ENCODE data around the gene DNAJC4.

Gene DNAJC4, protein sequence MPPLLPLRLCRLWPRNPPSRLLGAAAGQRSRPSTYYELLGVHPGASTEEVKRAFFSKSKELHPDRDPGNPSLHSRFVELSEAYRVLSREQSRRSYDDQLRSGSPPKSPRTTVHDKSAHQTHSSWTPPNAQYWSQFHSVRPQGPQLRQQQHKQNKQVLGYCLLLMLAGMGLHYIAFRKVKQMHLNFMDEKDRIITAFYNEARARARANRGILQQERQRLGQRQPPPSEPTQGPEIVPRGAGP

GRCh38 chr11:64230171-64230984 is at the start of gene DNAJC4:
Gene DNAJC4 (plus strand): TSS chr11:64230548. CDS start chr11:64230855, 307 bp downstream.
- peak; percentile 92 for DNase-seq
- in situ Hi-C loops (cut with HindIII; ENCODE audit: low pct_ligation_motif_present, low pct_unique_long_range_greater_than_20kb, low sequenced_read_pairs): no loop called here

DNA sequence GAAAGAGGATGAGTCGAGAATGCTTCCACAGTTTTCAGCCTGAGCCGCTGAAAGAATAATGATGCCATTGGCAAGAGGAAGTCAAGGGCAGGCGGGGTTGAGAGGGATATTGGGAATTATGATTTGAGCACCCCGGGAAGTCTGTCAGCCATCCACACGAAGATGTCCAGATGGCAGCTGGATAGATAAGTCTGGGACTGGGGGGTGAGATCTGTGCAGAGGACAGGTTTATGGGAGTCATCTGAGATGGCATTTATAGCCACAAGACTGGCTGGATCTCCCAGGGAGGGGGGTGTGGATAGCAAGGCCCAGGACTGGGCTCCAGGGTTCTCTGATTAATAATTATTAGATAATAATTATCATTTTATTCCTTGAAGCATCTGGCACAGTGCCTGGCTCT is 49.5 kb upstream of the DNAJC4 start:
- in situ Hi-C loops (cut with HindIII; ENCODE audit: low pct_ligation_motif_present, low pct_unique_long_range_greater_than_20kb, low sequenced_read_pairs): no loop called here

GRCh38 chr11:64181506-64182411 is 48.6 kb upstream of the DNAJC4 start:
- in situ Hi-C loops (cut with HindIII; ENCODE audit: low pct_ligation_motif_present, low pct_unique_long_range_greater_than_20kb, low sequenced_read_pairs): no loop called here
- peak; percentile 88 for DNase-seq

More for the DNA sequence above, 49.5 kb upstream of the DNAJC4 start:
- no peak for DNase-seq

DNA sequence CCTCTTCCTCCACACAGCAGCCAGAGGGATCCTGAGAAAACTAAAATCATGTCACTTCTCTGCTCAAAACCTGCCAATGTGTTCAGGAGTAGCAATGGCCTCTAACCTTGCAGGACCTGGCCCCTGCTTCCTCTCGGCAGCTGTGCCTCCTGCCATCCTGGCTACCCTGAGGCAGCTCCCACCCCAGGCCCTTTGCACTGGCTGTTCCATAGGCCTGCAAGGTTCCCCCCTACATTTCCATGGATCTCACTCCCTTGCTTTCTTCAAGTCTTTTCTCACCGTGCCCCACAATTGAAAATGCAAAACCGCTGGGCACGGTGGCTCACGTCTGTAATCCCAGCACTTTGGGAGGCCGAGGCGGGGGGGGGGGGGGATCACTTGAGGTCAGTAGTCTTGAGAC is 46.5 kb upstream of the DNAJC4 start:
- no peak for DNase-seq
- in situ Hi-C loops (cut with HindIII; ENCODE audit: low pct_ligation_motif_present, low pct_unique_long_range_greater_than_20kb, low sequenced_read_pairs): no loop called here

DNA sequence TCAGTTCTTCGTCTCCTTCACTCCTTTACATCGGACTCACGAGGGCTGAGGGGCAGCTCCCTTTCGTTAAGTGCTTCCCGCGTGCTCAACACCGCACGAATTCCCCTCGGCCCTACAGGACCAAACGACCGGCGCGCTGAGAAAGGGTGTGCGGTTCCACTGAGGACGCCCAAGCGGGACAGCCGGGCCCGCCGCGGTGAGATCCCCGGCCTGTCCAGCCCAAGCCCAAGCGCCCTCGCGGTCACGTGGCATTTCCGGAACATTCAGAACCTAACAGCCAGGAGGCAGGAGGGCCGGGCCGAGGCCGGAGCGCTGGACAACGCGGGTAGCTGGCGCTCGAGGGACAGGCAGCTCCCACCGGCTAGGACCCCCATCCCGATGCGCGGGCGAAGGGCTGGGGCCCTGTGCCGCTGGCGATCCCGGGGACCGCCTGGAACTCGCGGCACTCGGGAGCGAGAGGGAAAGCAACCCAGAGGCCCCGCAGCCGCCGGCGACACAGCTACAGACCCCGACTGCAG is 45.1 kb upstream of the DNAJC4 start:
- DNase-seq: peak; percentile 80
- in situ Hi-C loops (cut with HindIII; ENCODE audit: low pct_ligation_motif_present, low pct_unique_long_range_greater_than_20kb, low sequenced_read_pairs): no loop called here

- DNase-seq: peak; percentile 99
- in situ Hi-C loops (cut with HindIII; ENCODE audit: low pct_ligation_motif_present, low pct_unique_long_range_greater_than_20kb, low sequenced_read_pairs): no loop called here
Measured at GRCh38 chr11:64185693-64186491, 44.5 kb upstream of the DNAJC4 start, which contains the start of gene STIP1. Gene STIP1 (plus strand): TSS chr11:64186171. CDS start chr11:64186262, 91 bp downstream.

DNA sequence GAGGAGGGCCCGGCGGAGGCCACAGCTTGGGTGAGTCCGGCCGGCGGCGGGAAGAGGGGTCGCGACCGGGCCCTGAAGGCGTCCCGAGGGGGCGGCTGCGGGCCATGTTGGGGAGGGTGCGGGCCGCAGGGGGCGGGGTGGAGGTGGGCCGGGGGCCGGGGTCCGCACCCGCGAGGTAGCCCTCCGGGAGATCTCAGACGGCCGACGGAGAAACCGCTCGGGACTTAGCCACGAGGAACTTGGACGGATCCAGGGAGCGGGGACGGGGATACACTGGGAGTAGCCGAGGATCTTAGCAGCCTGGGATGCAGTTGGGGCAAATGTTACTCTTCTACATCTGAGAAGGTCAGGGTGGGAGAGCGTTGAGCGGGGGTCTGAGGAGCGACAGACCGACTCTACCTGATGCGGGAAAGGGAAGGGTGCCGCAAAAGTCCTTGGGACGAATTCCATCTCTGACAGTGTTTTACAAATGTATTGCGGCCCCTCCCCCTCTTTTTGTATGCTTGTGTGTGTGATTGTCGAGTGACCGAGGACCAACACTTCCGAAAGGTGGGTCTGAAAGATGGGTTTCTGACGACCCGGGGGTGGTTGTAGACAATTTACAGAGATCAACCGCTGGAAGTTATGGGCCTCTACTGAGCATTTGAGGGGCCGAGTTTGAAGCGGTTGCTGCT is 43.7 kb upstream of the DNAJC4 start:
- no peak for DNase-seq

DNA sequence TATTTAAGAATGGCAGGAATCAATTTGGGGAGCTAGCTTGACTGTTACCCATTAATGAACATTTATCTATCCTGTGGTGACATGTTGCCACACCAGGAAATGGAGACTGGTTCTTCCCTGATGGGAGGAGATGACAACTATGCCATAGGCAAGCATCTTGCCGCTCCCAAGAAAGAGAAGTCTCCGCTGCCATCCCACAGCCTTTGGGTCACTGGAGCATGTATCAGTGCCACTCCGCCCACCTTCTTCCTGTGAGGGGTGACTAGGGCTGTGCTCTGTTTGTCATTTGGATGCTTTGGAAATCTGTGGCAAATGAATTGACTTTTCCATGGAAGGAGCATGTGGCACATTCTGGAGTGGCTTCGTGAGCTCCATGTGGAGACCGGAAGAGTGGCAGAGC is 37.9 kb upstream of the DNAJC4 start:
- in situ Hi-C loops (cut with HindIII; ENCODE audit: low pct_ligation_motif_present, low pct_unique_long_range_greater_than_20kb, low sequenced_read_pairs): no loop called here

More for the DNA sequence above, 43.7 kb upstream of the DNAJC4 start:
- in situ Hi-C loops (cut with HindIII; ENCODE audit: low pct_ligation_motif_present, low pct_unique_long_range_greater_than_20kb, low sequenced_read_pairs): no loop called here

GRCh38 chr11:64196626-64197025 is 33.7 kb upstream of the DNAJC4 start:
- DNase-seq: no peak
- in situ Hi-C loops (cut with HindIII; ENCODE audit: low pct_ligation_motif_present, low pct_unique_long_range_greater_than_20kb, low sequenced_read_pairs): no loop called here

More for the DNA sequence above, 37.9 kb upstream of the DNAJC4 start:
- no peak for DNase-seq

- in situ Hi-C loops (cut with HindIII; ENCODE audit: low pct_ligation_motif_present, low pct_unique_long_range_greater_than_20kb, low sequenced_read_pairs): no loop called here
- no peak for DNase-seq
Measured at GRCh38 chr11:64198511-64198910, 31.8 kb upstream of the DNAJC4 start.

DNA sequence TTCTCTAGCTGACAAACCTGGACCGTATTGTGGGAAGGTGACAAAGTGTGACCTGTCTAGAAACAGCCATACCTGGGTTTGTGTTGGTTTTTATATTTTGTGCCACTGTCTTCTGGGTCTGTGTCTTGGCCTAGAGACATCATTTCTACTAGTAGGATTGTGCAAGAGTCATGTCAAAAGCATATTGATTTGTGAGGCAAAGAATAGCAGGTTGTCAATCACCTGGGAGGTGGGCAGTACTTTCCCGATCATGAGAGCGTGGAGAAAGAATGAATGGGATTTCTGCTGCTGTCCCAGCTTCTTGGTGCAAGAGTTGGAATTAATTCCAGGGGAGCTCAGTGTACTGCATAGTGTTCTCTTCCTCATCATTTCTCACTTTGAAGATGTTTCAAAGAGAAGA is 28.8 kb upstream of the DNAJC4 start:
- in situ Hi-C loops (cut with HindIII; ENCODE audit: low pct_ligation_motif_present, low pct_unique_long_range_greater_than_20kb, low sequenced_read_pairs): no loop called here
- no peak for DNase-seq

- no peak for DNase-seq
- in situ Hi-C loops (cut with HindIII; ENCODE audit: low pct_ligation_motif_present, low pct_unique_long_range_greater_than_20kb, low sequenced_read_pairs): no loop called here
Measured at GRCh38 chr11:64202992-64203391, 27.4 kb upstream of the DNAJC4 start.

DNA sequence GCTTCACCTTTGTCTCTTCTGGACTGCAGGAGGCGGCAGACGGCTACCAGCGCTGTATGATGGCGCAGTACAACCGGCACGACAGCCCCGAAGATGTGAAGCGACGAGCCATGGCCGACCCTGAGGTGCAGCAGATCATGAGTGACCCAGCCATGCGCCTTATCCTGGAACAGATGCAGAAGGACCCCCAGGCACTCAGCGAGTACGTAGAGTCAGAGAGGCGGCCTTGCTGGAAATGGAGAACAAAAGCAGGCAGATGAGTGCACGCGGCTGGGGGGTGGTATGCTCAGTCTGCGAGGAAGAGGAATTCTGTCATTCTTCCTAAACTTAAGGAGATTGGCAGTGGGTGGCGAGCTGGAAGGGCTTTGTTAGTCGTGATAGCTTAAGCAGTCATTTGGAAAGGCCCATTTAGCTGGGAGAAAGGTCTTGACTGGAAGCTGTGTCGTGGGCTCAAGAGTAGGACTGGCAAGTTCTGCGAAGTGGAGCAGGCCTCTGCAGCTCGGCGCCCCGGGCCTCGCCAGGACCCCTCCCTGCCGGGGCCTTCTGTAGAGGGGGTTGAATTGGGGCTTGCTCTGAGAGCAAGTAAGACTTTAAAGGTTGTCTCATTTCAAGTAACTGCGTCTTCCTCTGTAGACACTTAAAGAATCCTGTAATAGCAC is 26.8 kb upstream of the DNAJC4 start:
- in situ Hi-C loops (cut with HindIII; ENCODE audit: low pct_ligation_motif_present, low pct_unique_long_range_greater_than_20kb, low sequenced_read_pairs): no loop called here

GRCh38 chr11:64204080-64204440 is 26.3 kb upstream of the DNAJC4 start:
- in situ Hi-C loops (cut with HindIII; ENCODE audit: low pct_ligation_motif_present, low pct_unique_long_range_greater_than_20kb, low sequenced_read_pairs): no loop called here

More for the DNA sequence above, 26.8 kb upstream of the DNAJC4 start:
- no peak for DNase-seq

GRCh38 chr11:64204464-64204989 is 25.8 kb upstream of the DNAJC4 start:
- DNase-seq: peak; percentile 88
- in situ Hi-C loops (cut with HindIII; ENCODE audit: low pct_ligation_motif_present, low pct_unique_long_range_greater_than_20kb, low sequenced_read_pairs): no loop called here

More at GRCh38 chr11:64204080-64204440, 26.3 kb upstream of the DNAJC4 start:
- no peak for DNase-seq

DNA sequence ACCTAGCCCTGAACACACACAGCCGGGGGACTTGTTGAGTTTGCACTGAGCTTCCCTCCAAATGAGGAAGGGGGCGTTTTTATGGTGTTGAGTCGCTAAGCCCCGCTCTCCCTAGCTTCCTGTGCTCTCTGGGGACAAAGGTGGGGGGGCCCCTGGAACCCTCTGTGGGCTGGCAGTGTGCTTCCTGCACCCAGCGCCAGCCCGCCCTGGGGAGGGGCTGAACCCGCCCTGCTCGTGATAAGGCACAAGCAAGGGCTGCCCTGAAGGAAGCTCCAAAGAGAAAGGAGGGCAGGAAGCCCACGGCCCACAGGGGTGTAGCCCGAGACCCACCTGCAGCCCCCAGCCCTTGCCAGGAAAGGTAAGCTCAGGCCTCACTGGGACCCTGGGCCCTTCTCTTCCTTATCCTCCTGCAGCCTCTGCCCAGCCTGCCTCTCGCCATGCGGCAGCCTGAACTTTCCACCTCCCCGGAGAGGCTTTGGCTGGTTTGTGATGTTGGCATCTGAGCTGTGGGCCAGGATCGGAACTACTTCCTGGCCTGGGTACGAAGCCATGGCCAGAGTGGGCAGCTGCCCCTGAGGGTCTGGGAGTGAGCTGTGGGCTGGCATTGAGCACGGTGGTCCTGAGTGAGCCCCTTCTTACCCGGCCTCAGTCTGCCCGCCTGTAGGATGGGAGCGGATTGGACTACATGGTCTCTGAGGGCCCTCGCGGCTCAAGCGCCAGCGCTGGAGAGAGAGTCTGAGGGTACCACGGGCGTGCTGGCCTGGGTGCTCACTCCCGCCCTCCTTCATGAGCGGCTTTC is 23.7 kb upstream of the DNAJC4 start, which contains the start of gene FERMT3:
Gene FERMT3, plus strand, starts transcription at position 265 of the 799 bp plus-strand sequence. CDS start 644 bp downstream, outside the sequence.
- DNase-seq: no peak
- in situ Hi-C loops (cut with HindIII; ENCODE audit: low pct_ligation_motif_present, low pct_unique_long_range_greater_than_20kb, low sequenced_read_pairs): no loop called here

Data from ACHN (cell line).